Measurements from ENCODE around the gene INO80C. TPM values are rescaled to one million over a fixed set of nuclear protein-coding genes. Genes with fewer than 3 reads are reported as not detected.

INO80C gene
- total RNA-seq, result 25.8 TPM
- long read RNA-seq, transcript INO80C-202 (5 exons, 974 nt), result major isoform, 16 of 17 reads
- long read RNA-seq, partial matches to known transcripts, result 0 of 17 reads
- long read RNA-seq, other reads (novel, unspliced or antisense), result 1 of 17 reads

- intact Hi-C loops (cut with DNase I), result no loop called here
- Histone ChIP-seq H3K4me1 (peaks cover 23% of the 10 kb centered on the region), H3K27ac (peak within 1 kb of the TSS; percentile 97), H3K27me3 (ENCODE audit: low read depth) (no peaks in the 10 kb centered on the region), H3K36me3 (no peaks in the 10 kb centered on the region), H3K4me3 (peak within 1 kb of the TSS; percentile 64), H3K9me3 (no peaks in the 10 kb centered on the region)
- DNase-seq (peak; percentile 95), ATAC-seq (peak; percentile 98 to 99)
- TF ChIP-seq CTCF (IDR thresholded peaks at IDR 0.05), result no peak
Measured at GRCh38 chr18:35497370-35498197, at the start of gene INO80C. Gene INO80C, minus strand, starts transcription at chr18:35497960. Its CDS starts 86 bp downstream, at chr18:35497874.

GRCh38 chr18:35547008-35547605 is 49.3 kb upstream of the INO80C start:
- no peak overlapping the region for H3K27ac ChIP-seq
- no peaks in the 10 kb centered on the region for H3K9me3 ChIP-seq
- no peak for DNase-seq
- intact Hi-C loops (cut with DNase I), result no loop called here
- H3K36me3 ChIP-seq, result no peaks in the 10 kb centered on the region
- no peak for TF ChIP-seq CTCF (IDR thresholded peaks at IDR 0.05)
- ATAC-seq, result no peak
- no peaks in the 10 kb centered on the region for H3K27me3 ChIP-seq (ENCODE audit: low read depth)
- peaks cover 4% of the 10 kb centered on the region for H3K4me1 ChIP-seq
- H3K4me3 ChIP-seq, result no peak overlapping the region

- H3K4me1 ChIP-seq, result no peaks in the 10 kb centered on the region
- no peaks in the 10 kb centered on the region for H3K36me3 ChIP-seq
- H3K9me3 ChIP-seq, result no peaks in the 10 kb centered on the region
- H3K4me3 ChIP-seq, result no peak overlapping the region
- TF ChIP-seq CTCF (IDR thresholded peaks at IDR 0.05), result no peak
- no peaks in the 10 kb centered on the region for H3K27me3 ChIP-seq (ENCODE audit: low read depth)
- intact Hi-C loops (cut with DNase I), result no loop called here
- DNase-seq (no peak), ATAC-seq (no peak)
- no peak overlapping the region for H3K27ac ChIP-seq
Measured at GRCh38 chr18:35542356-35542755, 44.6 kb upstream of the INO80C start.

GRCh38 chr18:35535297-35535696 is 37.5 kb upstream of the INO80C start:
- Histone ChIP-seq H3K9me3 (no peaks in the 10 kb centered on the region), H3K27me3 (ENCODE audit: low read depth) (no peaks in the 10 kb centered on the region), H3K4me3 (no peak overlapping the region), H3K36me3 (no peaks in the 10 kb centered on the region), H3K4me1 (no peaks in the 10 kb centered on the region), H3K27ac (no peak overlapping the region)
- intact Hi-C loops (cut with DNase I), result no loop called here
- TF ChIP-seq CTCF (IDR thresholded peaks at IDR 0.05), result no peak
- ATAC-seq (no peak), DNase-seq (no peak)

- H3K27ac ChIP-seq, result no peak overlapping the region
- intact Hi-C loops (cut with DNase I), result no loop called here
- no peak for ATAC-seq
- no peaks in the 10 kb centered on the region for H3K27me3 ChIP-seq (ENCODE audit: low read depth)
- H3K4me3 ChIP-seq, result no peak overlapping the region
- H3K36me3 ChIP-seq, result no peaks in the 10 kb centered on the region
- no peak for TF ChIP-seq CTCF (IDR thresholded peaks at IDR 0.05)
- DNase-seq, result no peak
- no peaks in the 10 kb centered on the region for H3K4me1 ChIP-seq
- no peaks in the 10 kb centered on the region for H3K9me3 ChIP-seq
Measured at GRCh38 chr18:35533916-35534405, 36.2 kb upstream of the INO80C start.

All from lower lobe of right lung (tissue), 2 donors.